Kasumi-1 (cell line): ENCODE measurements around the gene CEACAM5.
"Not testable (repeated sequence)": the region's sequence is repeated elsewhere in the genome, so short reads cannot be mapped to it uniquely, and the experiment has no call there.

ENCODE experiments used
- DNase-seq, 2 experiments: peaks; one replicate each; lab custom pipeline; 2025; lab: John Stamatoyannopoulos, UW

CEACAM5 gene

DNA sequence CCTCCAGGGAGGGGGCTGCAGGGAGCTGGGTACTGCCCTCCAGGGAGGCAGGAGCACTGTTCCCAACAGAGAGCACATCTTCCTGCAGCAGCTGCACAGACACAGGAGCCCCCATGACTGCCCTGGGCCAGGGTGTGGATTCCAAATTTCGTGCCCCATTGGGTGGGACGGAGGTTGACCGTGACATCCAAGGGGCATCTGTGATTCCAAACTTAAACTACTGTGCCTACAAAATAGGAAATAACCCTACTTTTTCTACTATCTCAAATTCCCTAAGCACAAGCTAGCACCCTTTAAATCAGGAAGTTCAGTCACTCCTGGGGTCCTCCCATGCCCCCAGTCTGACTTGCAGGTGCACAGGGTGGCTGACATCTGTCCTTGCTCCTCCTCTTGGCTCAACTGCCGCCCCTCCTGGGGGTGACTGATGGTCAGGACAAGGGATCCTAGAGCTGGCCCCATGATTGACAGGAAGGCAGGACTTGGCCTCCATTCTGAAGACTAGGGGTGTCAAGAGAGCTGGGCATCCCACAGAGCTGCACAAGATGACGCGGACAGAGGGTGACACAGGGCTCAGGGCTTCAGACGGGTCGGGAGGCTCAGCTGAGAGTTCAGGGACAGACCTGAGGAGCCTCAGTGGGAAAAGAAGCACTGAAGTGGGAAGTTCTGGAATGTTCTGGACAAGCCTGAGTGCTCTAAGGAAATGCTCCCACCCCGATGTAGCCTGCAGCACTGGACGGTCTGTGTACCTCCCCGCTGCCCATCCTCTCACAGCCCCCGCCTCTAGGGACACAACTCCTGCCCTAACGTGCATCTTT lies 7.8 kb upstream of the CEACAM5 start:
- DNase-seq: no peak

DNA sequence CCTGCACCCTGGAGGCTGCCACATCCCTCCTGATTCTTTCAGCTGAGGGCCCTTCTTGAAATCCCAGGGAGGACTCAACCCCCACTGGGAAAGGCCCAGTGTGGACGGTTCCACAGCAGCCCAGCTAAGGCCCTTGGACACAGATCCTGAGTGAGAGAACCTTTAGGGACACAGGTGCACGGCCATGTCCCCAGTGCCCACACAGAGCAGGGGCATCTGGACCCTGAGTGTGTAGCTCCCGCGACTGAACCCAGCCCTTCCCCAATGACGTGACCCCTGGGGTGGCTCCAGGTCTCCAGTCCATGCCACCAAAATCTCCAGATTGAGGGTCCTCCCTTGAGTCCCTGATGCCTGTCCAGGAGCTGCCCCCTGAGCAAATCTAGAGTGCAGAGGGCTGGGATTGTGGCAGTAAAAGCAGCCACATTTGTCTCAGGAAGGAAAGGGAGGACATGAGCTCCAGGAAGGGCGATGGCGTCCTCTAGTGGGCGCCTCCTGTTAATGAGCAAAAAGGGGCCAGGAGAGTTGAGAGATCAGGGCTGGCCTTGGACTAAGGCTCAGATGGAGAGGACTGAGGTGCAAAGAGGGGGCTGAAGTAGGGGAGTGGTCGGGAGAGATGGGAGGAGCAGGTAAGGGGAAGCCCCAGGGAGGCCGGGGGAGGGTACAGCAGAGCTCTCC lies 6.9 kb upstream of the CEACAM5 start:
- DNase-seq: peak; percentile 18 to 24

DNA sequence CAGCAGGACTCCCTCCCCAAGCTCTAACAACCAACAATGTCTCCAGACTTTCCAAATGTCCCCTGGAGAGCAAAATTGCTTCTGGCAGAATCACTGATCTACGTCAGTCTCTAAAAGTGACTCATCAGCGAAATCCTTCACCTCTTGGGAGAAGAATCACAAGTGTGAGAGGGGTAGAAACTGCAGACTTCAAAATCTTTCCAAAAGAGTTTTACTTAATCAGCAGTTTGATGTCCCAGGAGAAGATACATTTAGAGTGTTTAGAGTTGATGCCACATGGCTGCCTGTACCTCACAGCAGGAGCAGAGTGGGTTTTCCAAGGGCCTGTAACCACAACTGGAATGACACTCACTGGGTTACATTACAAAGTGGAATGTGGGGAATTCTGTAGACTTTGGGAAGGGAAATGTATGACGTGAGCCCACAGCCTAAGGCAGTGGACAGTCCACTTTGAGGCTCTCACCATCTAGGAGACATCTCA lies 6.2 kb upstream of the CEACAM5 start:
- no peak for DNase-seq

DNA sequence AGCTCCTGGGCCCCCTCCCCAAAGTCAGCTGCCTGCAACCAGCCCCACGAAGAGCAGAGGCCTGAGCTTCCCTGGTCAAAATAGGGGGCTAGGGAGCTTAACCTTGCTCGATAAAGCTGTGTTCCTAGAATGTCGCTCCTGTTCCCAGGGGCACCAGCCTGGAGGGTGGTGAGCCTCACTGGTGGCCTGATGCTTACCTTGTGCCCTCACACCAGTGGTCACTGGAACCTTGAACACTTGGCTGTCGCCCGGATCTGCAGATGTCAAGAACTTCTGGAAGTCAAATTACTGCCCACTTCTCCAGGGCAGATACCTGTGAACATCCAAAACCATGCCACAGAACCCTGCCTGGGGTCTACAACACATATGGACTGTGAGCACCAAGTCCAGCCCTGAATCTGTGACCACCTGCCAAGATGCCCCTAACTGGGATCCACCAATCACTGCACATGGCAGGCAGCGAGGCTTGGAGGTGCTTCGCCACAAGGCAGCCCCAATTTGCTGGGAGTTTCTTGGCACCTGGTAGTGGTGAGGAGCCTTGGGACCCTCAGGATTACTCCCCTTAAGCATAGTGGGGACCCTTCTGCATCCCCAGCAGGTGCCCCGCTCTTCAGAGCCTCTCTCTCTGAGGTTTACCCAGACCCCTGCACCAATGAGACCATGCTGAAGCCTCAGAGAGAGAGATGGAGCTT lies 4.7 kb upstream of the CEACAM5 start:
- no peak for DNase-seq

DNA sequence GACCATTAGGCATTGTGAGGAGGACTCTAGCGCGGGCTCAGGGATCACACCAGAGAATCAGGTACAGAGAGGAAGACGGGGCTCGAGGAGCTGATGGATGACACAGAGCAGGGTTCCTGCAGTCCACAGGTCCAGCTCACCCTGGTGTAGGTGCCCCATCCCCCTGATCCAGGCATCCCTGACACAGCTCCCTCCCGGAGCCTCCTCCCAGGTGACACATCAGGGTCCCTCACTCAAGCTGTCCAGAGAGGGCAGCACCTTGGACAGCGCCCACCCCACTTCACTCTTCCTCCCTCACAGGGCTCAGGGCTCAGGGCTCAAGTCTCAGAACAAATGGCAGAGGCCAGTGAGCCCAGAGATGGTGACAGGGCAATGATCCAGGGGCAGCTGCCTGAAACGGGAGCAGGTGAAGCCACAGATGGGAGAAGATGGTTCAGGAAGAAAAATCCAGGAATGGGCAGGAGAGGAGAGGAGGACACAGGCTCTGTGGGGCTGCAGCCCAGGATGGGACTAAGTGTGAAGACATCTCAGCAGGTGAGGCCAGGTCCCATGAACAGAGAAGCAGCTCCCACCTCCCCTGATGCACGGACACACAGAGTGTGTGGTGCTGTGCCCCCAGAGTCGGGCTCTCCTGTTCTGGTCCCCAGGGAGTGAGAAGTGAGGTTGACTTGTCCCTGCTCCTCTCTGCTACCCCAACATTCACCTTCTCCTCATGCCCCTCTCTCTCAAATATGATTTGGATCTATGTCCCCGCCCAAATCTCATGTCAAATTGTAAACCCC lies 2.8 kb upstream of the CEACAM5 start:
- peak in 1 of 2 experiments; percentile 22 for DNase-seq

DNA sequence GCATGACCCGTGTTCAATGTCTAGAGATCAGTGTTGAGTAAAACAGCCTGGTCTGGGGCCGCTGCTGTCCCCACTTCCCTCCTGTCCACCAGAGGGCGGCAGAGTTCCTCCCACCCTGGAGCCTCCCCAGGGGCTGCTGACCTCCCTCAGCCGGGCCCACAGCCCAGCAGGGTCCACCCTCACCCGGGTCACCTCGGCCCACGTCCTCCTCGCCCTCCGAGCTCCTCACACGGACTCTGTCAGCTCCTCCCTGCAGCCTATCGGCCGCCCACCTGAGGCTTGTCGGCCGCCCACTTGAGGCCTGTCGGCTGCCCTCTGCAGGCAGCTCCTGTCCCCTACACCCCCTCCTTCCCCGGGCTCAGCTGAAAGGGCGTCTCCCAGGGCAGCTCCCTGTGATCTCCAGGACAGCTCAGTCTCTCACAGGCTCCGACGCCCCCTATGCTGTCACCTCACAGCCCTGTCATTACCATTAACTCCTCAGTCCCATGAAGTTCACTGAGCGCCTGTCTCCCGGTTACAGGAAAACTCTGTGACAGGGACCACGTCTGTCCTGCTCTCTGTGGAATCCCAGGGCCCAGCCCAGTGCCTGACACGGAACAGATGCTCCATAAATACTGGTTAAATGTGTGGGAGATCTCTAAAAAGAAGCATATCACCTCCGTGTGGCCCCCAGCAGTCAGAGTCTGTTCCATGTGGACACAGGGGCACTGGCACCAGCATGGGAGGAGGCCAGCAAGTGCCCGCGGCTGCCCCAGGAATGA lies 1.5 kb upstream of the CEACAM5 start:
- DNase-seq: peak; percentile 67 to 76

DNA sequence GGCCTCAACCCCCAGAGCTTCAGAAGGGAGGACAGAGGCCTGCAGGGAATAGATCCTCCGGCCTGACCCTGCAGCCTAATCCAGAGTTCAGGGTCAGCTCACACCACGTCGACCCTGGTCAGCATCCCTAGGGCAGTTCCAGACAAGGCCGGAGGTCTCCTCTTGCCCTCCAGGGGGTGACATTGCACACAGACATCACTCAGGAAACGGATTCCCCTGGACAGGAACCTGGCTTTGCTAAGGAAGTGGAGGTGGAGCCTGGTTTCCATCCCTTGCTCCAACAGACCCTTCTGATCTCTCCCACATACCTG lies 969 bp upstream of the CEACAM5 start:
- no peak for DNase-seq

DNA sequence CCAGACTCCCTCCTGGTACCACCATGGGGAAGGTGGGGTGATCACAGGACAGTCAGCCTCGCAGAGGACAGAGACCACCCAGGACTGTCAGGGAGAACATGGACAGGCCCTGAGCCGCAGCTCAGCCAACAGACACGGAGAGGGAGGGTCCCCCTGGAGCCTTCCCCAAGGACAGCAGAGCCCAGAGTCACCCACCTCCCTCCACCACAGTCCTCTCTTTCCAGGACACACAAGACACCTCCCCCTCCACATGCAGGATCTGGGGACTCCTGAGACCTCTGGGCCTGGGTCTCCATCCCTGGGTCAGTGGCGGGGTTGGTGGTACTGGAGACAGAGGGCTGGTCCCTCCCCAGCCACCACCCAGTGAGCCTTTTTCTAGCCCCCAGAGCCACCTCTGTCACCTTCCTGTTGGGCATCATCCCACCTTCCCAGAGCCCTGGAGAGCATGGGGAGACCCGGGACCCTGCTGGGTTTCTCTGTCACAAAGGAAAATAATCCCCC lies 505 bp upstream of the CEACAM5 start:
- DNase-seq: no peak

DNA sequence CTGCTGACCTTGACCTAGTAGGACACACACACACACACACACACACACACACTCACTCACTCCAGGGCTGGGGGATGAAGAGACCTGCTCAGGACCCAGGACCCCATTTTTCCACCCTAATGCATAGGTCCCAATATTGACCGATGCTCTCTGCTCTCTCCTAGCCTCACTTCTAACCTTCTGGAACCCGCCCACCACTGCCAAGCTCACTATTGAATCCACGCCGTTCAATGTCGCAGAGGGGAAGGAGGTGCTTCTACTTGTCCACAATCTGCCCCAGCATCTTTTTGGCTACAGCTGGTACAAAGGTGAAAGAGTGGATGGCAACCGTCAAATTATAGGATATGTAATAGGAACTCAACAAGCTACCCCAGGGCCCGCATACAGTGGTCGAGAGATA lies 1.1 kb downstream of the CEACAM5 start:
- DNase-seq: not testable (repeated sequence)

DNA sequence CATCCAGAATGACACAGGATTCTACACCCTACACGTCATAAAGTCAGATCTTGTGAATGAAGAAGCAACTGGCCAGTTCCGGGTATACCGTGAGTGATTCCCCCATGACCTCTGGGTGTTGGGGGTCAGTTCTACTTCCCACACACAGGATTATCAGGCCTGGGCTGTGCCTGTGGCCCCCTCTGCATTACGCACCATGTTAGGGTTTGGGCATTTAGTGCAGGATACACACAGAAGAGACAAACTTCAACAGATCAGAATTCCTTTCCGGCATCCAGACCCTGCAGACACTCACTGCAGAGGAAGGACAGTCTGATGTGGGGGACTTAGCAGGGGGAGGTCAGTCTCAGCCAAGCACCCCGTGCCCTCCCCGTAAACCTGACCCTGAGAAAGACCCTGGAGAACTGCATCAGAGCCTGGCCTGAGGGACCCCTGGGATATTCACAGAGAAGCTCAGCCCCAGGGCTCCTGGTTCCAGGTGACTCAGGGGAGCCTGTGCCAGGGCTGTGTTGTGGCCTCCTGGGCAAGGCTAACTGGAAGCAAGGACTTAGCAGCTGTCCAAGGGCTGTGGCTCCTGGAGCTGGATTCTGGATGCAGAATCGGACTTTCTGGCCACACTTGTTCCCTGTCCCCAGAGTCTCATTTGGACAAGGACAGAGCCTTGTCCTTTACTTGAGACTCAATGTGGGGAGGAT lies 1.7 kb downstream of the CEACAM5 start:
- DNase-seq: no peak

DNA sequence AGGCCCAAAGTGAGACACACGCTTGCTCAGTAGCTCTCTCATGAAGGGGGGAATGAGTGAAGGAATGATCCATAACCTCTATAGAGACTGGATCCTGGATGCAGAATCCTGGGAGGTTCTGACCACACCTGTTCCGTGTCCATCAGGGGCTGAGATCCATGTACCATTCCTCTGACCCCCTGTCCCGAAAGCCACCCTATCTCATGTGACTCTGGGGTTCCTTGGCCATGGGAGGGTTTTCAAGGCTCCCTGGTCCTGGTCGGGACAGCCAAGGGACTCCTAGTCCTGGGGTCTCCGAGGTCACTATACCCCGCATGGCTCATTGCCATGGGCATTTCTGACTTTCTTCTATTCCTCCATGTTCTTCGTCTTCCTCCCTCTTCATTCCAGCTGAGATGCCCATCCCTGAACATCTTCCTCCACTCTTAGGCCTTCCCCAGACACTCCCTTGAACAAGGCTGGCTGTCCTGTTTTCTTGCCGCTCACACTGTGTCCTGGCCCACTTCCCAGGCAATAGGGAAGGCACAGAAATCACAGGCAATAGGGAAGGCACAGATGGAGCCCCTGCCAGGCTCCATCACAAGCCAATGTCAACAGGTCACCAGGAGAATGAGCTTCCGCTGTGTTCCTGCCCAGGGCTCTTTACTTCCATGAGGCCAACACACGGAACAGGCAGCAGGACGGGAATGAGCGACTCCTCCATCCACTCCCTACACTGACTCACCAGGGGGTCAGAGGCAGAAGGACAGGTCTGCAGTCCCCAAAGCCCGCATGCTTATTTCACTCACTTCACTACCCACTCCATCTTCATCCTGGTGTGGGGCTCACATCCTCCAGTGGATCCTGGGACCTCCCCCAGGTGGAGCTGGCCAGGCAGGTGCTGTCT lies 3.2 kb downstream of the CEACAM5 start:
- DNase-seq: no peak

DNA sequence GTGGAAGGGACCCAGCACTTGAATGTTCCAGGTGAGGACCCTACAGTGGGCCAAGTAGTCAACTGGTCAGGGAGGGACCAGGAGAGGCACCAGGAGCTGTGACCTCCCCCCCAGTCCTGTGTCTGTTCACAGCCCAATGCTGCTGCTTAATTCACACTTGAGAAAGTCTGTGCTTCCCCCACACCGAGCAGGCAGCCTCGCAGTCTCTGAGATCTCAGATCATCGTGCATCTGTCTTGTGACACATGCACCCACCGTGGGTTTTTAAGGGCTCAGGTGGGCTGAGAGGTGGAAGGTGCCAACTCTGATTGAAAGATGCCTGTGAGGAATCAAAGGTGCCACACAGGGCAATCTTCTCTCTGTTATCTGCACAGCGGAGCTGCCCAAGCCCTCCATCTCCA lies 6.2 kb downstream of the CEACAM5 start:
- no peak for DNase-seq

DNA sequence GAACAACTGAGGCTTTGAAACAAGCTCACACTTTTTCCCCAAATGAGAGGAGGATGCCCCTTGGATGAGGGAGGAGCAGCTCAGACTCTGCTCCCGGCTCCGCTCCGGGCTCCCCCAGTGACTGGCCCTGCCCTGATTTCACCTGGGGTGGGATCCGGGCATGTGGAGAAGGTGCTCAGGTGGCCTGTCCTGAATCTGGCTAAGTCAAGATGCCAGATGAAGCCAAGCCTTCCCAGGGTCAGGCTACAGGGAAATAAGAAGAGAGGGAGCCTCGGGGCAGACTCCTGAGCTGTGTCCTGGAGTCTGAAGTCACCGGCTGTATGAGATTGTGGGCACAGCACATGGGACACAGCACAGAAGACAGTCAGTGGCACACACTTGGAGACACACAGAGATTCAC lies 10.3 kb downstream of the CEACAM5 start:
- no peak for DNase-seq

DNA sequence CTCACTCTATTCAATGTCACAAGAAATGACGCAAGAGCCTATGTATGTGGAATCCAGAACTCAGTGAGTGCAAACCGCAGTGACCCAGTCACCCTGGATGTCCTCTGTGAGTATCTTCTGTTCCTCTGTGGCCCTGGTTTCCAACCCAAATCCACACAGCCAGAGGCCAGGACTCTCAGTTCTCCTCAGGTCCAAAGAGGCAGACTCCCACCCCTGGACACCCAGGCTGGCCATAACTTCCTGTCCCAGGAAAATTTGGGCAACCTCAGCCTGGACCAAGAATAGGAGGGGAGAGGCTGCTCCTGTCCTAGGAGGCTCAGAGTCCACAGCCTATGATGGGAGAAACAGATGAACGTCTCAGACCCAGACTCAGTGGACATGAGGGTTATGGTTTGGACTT lies 11.7 kb downstream of the CEACAM5 start:
- DNase-seq: no peak

DNA sequence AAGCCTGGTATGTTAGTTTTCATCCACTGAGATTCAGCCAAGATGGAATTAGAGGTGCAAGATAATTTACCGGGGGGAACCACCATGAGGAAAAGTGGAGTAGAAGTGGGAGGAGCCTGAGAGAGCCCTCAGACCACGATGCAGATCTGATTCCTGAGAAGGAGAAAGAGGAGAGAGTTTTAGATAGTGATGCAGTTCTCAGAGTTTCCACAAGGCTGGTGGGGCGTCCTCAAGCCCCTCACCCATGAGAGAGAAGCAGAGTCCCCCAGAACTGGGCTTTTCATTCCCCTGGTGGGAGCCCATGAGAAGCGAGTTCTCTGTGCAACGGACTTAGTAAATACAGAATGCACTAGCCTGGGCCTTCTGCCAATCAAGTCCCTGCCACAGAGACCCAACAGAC lies 18.1 kb downstream of the CEACAM5 start:
- no peak for DNase-seq

DNA sequence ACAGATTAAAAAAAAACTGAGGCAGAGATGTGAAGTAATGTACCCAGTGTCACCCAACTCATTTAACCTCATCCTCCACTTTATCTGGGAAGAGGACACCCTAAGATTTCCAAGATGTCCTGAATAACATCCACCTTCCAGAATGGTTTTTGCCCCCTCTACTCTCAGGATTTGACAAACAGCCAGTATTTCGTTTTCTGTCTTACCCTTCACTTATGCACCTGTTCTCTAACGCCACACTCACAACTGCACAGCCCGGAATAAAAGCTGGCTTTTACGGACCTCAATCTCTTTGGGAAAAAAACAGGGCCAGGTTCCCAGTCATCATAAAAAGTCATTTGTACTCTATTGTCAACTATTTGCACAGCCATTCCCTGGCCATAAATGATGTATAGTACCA lies 25.7 kb downstream of the CEACAM5 start:
- no peak for DNase-seq

DNA sequence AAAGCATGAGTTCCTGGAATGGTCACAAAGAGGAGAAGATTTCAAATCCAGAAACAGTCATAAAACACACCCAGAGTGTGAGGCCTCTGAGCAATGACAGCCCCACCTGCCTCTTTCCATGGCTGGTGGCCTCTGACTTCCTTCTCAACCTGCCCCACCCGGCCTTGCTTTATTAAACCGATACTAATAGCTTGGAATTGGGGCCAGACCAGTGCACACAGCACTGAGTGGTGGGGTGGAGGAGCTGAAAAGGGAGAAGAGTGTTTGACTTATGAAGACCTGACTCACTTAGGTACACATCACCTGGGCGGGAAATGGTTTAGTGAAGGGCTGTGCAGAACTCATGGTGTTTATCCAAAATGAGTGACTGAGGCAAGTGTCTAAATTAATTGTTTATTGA lies 26.2 kb downstream of the CEACAM5 start:
- no peak for DNase-seq

DNA sequence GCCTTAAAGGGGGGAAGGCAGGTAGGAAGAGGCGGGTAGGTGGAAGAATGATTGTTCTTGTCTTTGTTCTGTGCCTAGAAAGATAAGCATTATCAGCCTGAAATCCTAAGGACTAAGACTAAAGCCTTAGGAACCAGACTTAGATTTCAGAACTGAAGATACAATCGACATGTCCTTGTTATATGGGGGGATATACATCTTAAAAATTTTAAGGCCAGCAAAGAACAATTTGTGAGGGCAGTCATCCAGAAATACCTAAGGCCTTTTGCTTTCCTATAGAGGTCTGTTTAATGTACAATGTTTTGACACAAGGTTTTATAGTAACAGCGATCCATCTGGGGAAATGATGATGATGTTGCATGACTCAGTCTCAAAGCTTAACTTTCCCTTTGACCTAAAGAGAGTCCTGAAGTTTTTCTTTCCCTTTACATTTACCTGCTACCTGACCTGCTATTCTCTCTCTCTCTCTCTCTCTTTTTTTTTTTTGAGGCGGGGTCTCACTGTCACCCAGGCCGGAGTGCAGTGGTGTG lies 26.7 kb downstream of the CEACAM5 start:
- DNase-seq: no peak

DNA sequence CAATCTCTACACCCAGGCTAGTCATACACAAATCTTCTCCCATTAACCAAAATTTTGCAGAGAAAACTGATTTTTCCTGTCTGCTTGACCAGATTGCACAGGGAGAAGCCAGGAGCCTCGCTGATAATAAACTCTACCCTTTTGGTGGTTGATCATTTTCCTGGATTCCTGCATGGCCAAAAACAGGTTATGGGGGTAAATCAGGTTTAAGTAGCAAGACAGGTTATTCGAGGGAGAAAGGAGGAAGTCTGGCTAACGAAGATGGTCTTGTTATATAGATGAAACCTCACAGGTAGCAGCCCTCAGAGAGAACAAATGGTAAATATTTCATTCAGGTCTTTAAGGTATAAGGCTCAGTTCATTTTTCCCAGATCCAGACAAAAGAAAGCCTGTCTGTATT lies 30.9 kb downstream of the CEACAM5 start:
- DNase-seq: no peak
